Chondrocyte (in vitro differentiated cells): ENCODE measurements around the gene KDM4C. TPM values are rescaled to one million over a fixed set of nuclear protein-coding genes. Genes with fewer than 3 reads are reported as not detected.
A peak's percentile ranks its signal among the peaks of the same experiment; 100 is the strongest.

ENCODE experiments used
- DNase-seq: peaks from one replicate; pipeline ENCODE4 v3.0.0; 2021; ENCODE audit warnings: mixed read lengths, low spot score
- H3K27ac Mint-ChIP-seq: one replicate; pipeline ENCODE4 v1.8.0; 2021; ENCODE audit warnings: mild to moderate bottlenecking, moderate library complexity, mixed read lengths; ENCODE audit not compliant: unreplicated experiment
- H3K27me3 Mint-ChIP-seq: 2 replicates; pipeline ENCODE4 v1.8.0; 2021; ENCODE audit warnings: low read depth, mixed read lengths
- H3K36me3 Mint-ChIP-seq: 2 replicates; pipeline ENCODE4 v1.8.0; 2021; ENCODE audit warnings: low read depth, mixed read lengths
- H3K4me1 Mint-ChIP-seq: 2 replicates; pipeline ENCODE4 v1.8.0; 2021; ENCODE audit warnings: low read depth, mild to moderate bottlenecking, mixed read lengths
- H3K4me3 Mint-ChIP-seq: one replicate; pipeline ENCODE4 v1.8.0; 2021; ENCODE audit warnings: mild to moderate bottlenecking, moderate library complexity, mixed read lengths; ENCODE audit not compliant: unreplicated experiment
- H3K9me3 Mint-ChIP-seq: 2 replicates; pipeline ENCODE4 v1.8.0; 2021; ENCODE audit warnings: low read depth, mixed read lengths
- CTCF ChIP-seq: fragments of 200-600 bp; sonication (generic); IDR thresholded peaks from 2 replicates; pipeline ENCODE4 v1.5.0; 2021; ENCODE audit warnings: antibody characterized with exemption, mild to moderate bottlenecking, moderate library complexity
- total RNA-seq: library from RNA; stranded (reverse); gene quantifications from 3 replicates; pipeline ENCODE4 v1.2.1, GENCODE V29; 2021

The KDM4C gene
- total RNA-seq, 1 donor from 2014 or later, result 18.1 TPM

- H3K4me1 Mint-ChIP-seq, result peaks cover 16% of the 10 kb centered on the region
- no peaks in the 10 kb centered on the region for H3K27me3 Mint-ChIP-seq
- H3K9me3 Mint-ChIP-seq, result no peaks in the 10 kb centered on the region
- H3K4me3 Mint-ChIP-seq, result no peak overlapping the region
- H3K27ac Mint-ChIP-seq, result no peak overlapping the region
- no peak for DNase-seq
- no peak for TF ChIP-seq CTCF
- no peaks in the 10 kb centered on the region for H3K36me3 Mint-ChIP-seq
Observed at GRCh38 chr9:6845128-6845826, 87.5 kb downstream of the KDM4C start.

- Mint-ChIP-seq H3K27ac (no peak overlapping the region), H3K4me1 (peaks cover 16% of the 10 kb centered on the region), H3K4me3 (no peak overlapping the region), H3K9me3 (no peaks in the 10 kb centered on the region), H3K36me3 (no peaks in the 10 kb centered on the region), H3K27me3 (no peaks in the 10 kb centered on the region)
- no peak for DNase-seq
- peak; percentile 70 for TF ChIP-seq CTCF
Observed at GRCh38 chr9:6845880-6846279, 88.1 kb downstream of the KDM4C start.

DNA sequence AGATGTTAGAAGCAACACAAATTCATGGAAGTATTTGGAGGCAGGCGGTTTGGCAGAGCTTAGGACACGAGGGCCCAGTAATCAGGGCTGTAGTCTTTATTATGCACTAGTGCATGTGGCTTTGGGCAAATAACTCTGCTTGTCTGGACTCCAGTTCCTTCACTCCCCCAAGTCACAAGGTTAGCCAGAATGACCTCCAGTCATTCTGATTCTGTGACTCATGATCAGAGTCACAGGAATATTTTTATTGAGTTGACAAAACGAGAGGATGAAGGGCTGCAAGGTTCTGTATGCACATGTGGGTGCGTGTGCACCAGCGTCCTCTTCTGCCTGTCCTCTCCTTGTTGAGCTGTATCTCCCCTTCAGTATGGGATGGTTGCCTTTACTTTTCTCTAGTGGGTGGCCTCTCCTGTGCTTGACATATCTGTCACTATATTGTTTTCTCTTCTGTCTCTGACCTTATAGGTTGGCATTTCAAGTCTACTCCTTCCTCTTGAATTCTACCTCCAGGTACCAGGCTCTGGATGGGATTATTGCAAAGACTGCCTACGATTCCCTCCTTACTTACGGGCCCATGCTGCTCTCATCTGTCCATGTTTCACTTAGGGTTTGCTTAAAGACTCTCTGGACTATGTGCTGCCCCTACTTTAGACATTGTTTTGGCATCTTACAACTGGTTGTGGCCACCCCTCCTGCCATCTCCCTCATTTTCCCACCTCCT, 94.6 kb downstream of the KDM4C start:
- H3K9me3 Mint-ChIP-seq, result no peaks in the 10 kb centered on the region
- H3K36me3 Mint-ChIP-seq, result peaks cover 4% of the 10 kb centered on the region
- H3K27ac Mint-ChIP-seq, result peak overlapping the region; percentile 76
- no peak for TF ChIP-seq CTCF
- peaks cover 24% of the 10 kb centered on the region for H3K4me1 Mint-ChIP-seq
- H3K27me3 Mint-ChIP-seq, result no peaks in the 10 kb centered on the region
- H3K4me3 Mint-ChIP-seq, result no peak overlapping the region
- DNase-seq, result no peak

DNA sequence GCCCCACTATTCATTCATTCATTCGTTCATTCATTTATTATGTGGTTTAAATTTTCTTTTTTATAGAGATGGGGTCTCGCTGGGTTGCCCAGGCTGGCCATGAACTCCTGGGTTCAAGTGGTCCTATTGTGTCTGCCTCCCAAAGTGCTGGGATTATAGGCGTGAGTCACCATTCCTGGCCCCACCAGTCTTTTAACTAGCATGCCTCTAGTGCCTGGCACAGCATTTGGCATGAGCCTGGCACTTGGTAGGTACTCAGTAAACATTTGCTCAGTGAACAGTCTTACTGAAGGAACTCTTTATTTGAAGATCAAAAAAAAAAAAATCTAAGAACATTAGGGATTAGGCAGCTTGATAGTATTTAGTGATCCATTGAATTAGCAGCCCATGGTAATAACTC, 98.1 kb downstream of the KDM4C start:
- H3K4me3 Mint-ChIP-seq, result no peak overlapping the region
- no peak overlapping the region for H3K27ac Mint-ChIP-seq
- H3K36me3 Mint-ChIP-seq, result peaks cover 4% of the 10 kb centered on the region
- no peak for DNase-seq
- H3K9me3 Mint-ChIP-seq, result no peaks in the 10 kb centered on the region
- H3K27me3 Mint-ChIP-seq, result no peaks in the 10 kb centered on the region
- H3K4me1 Mint-ChIP-seq, result peaks cover 24% of the 10 kb centered on the region
- no peak for TF ChIP-seq CTCF

DNA sequence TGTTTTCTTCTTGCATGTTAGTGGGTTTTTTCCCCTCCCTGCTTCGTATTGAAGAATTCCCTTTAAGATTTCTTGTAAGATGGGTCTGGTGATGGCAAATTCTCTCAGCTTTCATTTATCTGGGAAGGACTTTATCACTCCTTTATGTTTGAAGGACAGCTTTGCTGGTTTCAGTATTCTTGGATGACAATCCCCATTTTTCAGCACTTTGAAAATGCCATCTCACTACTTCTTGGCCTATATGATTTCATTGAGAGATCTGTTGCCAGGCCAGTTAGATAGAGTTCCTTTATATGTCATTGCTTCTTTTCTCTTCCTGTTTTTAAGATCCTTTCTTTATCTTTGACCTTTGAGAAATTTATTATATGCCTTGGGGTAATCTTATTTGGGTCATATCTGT, 106.3 kb downstream of the KDM4C start:
- peaks cover 7% of the 10 kb centered on the region for H3K4me1 Mint-ChIP-seq
- no peak for DNase-seq
- H3K36me3 Mint-ChIP-seq, result peaks cover 15% of the 10 kb centered on the region
- no peaks in the 10 kb centered on the region for H3K27me3 Mint-ChIP-seq
- H3K4me3 Mint-ChIP-seq, result no peak overlapping the region
- no peak overlapping the region for H3K27ac Mint-ChIP-seq
- TF ChIP-seq CTCF, result no peak
- peaks cover 14% of the 10 kb centered on the region for H3K9me3 Mint-ChIP-seq
